SKM-1 (cell line): ENCODE measurements around the gene SGTA.
"Not testable (repeated sequence)": the region's sequence is repeated elsewhere in the genome, so short reads cannot be mapped to it uniquely, and the experiment has no call there.

Experiments used
- DNase-seq: peaks from one replicate; lab custom pipeline; 2025; ENCODE audit not compliant: unreplicated experiment; lab: John Stamatoyannopoulos, UW

The SGTA gene

GRCh38 chr19:2795827-2796658 is 13.0 kb upstream of the SGTA start:
- DNase-seq, result no peak

DNA sequence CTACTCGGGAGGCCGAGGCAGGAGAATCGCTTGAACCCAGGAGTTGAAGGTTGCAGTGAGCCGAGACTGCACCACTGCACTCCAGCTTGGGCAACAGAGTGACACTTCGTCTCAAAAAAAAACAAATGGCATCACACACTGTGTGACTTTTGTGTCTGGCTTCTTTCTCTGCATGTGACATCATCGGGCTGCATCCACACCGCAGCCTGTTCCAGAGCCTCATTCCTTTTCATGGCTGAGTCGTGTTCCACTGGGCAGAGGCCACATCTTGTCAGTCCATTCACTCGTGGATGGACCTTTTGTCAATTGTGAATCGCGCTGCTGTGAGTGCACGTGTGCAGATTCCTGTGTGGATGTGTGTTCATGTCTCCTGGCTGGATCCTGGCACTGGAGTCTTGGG is 10.5 kb upstream of the SGTA start:
- no peak for DNase-seq

DNA sequence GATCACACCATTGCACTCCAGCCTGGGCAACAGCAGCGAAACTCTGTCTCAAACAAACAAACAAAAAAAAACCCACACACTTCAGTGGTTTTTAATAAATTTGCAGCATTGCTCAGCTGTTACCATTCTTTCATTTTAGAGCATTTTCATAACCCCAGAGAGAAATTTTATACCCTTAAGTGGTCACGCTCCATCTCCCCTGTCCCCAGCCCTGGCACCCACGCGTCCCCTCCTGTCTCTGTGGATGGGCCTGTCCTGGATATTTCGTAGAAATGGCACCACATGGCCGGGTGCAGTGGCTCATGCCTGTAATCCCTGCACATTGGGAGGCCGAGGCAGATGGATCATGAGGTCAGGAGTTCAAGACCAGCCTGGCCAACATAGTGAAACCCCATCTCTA is 10.1 kb upstream of the SGTA start:
- DNase-seq, result no peak

DNA sequence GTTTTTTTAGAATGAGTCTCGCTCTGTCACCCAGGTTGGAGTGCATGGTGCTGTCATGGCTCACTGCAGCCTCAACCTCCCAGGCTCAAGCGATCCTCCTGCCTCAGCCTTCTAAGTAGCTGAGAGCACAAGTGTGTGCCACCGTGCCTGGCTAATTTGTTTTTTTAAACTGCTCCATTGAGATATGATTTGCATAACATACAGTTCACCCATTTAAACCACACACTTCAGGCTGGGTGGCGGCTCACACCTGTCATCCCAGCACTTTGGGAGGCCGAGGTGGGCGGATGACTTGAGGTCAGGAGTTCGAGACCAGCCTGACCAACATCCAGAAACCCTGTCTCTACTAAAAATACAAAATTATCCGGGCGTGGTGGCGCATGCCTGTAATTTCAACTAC is 9.6 kb upstream of the SGTA start:
- not testable (repeated sequence) for DNase-seq

GRCh38 chr19:2791876-2792275 is 8.8 kb upstream of the SGTA start:
- DNase-seq, result no peak

DNA sequence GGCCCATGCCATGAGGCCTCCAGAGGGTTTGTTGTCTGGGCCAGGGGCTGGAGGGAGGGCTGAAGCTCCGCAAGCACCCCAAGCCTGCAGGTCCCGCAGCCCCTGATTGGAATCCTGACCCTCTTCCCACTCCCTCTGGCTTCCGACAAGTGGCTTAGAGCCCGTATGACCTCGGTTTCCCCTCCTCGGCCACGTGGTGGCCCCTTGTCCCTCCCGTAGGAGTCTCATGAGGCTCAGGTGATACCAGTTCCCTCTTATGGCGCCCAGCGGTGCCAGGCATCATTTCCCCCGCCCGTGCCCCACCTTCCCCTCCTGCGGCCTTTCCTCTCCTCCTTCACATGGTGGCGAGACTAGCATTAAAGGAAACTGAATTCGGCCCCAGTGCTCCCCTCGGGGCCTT is 8.4 kb upstream of the SGTA start:
- DNase-seq, result no peak

- DNase-seq, result no peak
These were observed 7.6 kb upstream of the SGTA start for GRCh38 chr19:2790557-2791271.

GRCh38 chr19:2790194-2790556 is 7.1 kb upstream of the SGTA start:
- no peak for DNase-seq

DNA sequence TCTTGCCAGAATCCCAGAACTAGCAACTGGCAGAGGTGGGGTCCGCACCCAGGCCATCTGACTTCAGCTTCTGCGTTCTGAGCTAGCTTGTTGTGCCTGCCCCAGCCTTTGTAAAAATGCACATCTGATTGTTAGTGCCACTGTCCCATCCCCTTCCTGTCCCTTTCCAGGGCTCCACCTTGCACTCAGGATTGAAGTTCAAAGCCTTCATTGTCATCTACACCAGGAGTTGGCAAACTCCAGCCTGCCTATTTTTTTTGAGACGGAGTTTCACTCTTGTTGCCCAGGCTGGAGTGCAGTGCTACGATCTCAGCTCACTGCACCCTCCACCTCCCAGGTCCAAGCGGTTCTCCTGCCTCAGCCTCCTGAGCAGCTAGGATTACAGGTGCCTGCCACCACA is 5.2 kb upstream of the SGTA start:
- DNase-seq, result no peak

- no peak for DNase-seq
These were observed 4.0 kb upstream of the SGTA start for GRCh38 chr19:2787115-2787514.

DNA sequence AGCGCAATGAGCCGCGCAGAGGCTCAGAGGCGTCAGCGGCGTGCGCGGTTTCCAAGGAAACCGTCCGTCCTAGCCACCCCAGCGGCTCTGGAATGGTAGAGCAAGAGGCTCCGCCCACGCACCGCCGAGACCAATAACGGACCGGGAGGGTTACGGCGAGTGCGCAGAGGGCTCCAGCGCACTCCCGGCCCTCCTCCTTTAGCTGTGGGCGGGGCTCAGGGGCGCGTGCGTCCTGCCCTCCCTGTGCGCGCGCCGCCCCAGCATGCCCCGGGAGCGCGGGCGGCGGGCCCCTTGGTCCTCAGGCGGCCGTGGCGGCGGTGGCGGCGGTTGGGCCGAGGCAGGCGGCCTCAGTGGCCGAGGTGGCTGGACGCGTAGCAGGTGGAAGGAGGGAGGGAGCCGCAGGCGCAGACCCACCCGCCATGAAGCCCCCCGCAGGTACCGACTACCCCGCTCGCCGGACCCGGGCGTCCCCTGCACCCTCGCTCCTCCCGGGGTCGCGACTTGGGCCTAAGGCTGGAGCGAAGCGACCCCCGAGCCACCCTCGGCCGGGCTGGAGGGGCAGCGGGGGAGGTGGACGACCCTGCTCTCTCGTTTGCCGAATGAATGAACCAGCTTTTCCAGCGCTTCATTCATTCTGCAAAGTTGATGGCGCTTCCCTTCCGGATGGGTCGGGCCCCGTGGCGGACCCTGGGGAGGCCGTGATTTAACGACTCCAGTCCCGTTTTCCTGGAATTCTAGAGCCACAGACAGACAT is 2.3 kb upstream of the SGTA start, which contains the start of gene THOP1:
Gene THOP1 (plus strand): TSS at position 260 of the 754 bp plus-strand sequence. CDS start 160 bp downstream, at position 420.
- DNase-seq, result peak; percentile 96

DNA sequence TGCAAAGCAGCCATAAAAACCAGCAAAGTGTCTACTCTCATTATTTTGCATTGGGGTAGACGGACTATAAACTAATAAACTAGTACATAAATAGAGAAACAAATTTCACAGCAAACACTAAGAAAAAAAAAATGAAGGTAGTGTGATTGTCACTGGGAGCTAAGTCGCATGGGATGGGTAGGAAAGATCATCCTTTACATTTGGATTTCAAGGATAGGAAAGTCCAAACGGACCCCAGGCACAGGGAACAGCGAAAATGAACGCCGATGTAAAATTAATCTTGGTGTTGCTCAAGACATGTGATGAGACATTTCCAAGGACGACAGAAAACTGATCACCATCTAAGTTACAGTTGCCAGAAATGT is 690 bp upstream of the SGTA start:
- no peak for DNase-seq

DNA sequence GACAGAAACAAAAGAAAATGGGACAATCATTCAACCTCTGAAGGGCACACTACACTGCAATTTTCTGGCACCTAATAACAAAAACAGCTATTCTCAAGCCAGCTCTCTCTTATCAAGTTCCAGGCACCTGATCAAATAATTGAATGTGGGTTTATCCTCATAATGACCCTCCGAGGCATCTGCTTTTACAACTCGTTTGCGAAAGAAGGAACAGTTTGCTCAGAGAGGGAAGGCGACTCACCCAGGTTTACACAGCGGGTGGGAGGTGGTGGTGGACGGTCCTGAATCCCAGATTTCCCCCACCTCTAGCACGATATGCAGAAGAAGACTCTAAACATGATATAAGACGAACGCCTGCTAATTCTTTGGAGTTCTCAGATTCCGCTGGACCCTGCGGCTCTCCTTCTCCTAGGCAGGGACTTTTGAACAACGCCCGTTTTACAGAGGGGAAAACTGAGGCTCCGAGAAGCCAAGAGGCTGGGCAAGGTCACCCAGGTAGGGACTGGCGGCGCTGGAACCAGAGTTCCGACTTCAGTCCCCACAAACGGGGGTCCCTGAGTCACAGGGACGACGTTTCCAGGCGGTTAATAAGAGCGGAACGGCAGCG is 641 bp downstream of the SGTA start:
- DNase-seq, result no peak

DNA sequence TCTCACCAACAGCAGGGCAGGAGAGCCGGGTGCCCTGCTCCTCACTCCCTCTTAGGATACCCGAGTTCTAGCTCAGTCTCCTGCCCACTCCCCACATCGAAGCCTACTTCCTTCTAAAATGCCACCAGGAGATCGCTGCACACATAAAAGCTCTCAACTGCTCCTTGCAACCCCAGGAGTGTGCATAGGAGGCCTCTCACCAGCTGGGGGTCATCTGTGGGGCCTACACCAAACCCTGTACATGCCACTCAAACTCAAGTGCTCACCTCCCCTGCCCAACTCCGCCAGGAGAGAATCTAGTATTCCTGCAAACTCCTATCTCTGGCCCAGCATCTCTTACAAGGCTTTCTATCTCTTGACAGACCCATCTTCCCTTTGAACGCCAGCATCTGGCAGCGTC is 2.8 kb downstream of the SGTA start:
- DNase-seq, result no peak

DNA sequence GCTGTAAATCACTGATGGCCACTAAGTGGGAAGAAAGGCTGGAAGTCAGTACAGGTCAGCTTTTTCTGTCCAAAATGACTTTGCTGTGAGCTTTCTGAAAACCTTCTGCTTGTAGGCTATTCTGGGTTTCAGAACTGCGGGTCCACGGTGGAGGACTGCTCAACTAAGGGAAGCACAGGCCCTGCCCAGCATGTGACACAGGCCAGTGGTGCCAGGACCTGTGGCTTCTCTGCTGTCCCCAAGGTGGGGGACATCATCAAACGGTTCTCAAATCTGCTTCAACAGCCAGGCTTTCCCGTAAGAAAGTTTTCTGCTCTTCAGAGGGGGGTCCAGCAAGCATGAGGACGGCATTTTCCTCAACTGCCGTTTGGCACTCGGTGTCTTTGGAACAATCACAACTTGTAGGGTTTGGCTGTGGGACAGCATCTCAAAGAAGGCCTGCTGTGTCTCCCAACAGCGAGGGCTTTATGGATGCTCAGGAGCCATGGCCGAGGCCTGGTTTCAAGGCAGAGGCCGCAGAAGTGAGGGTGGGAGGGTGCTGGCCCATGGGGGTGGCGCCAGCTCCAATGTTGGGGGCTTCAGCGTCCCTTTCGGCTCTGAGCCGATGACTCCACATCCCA is 3.8 kb downstream of the SGTA start:
- no peak for DNase-seq

DNA sequence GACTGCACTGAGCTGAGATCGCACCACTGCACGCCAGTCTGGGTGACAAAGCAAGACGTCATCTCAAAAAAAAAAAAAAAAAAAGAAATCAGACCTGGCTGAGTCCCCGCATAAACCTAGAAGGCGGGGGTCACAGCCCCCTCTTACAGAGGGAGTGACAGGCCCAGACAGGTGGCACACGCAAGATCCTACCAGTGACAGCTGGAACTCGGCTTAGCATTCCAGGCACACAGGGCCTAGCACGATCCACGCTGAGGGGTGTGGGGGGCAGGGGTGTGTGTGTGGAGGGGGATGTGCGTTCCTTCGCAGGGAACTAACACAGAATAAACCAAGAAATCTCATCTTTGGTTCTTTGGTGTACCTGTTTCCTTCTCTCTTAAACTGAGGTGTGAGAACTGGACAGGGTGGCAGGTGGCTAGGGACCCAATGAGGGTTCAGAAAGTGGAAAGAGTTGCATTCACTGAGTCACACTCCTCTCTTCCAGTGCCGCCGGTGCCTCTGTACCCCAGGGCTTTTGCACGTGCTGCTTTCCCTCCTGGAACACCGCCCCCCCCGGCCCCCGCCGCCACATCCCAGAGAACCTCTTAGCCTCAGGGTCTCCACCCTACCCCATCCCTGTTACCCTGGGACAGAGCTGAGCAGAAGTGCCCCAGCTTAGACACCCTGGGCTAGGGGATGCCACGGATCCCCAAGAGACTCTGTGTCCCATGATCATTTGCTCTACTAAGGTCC is 5.0 kb downstream of the SGTA start:
- DNase-seq, result no peak

DNA sequence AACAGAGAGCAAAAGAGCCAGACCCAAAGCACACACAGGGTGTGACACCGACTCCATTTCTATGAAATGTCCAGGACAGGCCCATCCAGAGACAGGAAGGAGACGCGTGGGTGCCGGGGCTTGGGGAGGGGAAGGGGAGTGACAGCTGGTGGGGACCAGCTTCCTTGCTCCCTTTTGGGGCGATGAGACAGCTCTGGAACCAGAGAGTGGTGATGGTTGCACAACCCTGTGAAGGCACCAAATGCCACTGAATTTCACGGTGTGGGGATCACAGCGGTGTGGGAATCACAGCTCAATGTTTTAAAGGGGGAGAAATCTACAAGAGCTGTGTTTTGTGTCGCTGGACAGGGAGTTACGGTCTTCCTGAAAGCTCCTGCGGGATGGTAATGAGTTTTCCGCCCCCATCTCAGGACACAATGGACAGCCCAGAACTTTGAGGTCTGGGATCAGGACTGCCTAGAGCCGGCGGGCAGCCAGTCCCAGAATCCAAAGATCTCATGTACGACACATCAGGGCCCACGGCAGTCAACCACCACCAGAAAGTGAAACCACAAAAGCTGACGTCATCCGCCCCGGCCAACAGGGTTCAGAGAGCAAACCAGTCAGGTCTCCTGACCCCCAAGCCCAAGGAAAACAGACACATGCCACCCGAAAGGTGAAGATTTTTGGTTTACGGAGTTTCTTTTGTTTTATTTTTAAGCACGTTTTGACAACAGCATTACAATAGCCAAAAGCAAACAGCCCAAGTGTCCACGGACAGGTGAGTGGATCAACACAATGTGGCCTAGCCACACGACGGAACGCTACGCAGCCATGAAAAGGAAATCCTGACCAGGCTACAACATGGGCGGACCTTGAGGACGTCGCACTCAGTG is 7.3 kb downstream of the SGTA start:
- no peak for DNase-seq

DNA sequence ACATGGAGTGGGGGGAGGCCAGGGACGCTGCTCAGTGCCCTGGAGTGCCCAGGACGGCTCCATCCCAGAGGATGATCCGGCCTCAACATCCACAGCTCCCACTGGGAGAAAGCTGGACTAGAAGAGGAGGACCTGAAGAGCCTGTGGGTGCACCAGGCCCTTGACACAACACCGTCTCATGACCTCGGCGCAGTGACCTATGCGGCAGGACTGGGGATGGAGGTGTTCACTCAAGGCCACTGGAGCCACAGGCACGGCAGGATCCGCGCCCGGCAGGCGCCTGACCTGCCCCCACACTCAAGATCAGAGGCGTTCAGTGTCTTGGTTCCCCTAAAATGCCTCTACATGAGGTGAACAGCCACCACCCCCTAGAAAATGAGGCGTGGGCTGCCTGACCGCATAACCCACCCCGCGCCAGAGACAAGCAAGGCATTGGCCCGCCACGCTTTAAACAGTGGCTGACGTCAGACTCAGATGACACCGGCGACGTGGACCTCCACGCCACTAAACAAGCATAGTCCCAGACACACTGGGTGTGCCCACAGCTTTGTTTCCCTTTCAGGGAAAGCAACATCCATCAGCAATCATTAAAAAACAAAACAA is 8.0 kb downstream of the SGTA start:
- DNase-seq, result no peak

DNA sequence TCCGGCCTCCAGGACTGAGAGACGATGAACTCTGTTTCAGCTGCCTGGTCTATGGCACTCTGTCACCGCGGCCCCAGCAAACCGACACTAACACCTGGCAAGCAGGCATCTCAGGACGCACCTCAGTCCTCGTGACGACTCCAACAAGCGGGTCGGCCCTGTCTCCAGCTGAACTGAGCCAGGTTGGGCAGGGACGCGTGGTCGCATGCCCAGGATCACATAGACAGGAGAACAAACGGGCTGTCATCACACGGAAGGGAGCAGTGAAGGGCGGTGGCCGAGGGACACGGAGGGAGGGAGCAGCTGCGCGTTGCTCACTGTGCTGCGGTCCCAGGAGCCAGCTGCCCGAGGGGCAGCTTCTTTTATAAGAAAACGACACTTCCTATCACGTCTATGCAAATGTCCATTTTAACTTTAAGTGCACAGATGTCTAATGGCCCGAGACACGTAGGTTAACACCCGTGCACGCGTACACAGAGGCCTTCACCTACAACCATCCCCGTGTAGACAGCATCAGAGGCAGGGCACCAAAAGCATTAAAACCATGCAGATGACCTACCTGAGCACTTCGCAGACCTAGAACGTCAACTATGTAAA is 8.9 kb downstream of the SGTA start:
- no peak for DNase-seq
